Testis (tissue), 2 donors: ENCODE data around the gene ASCL1.

ENCODE experiments used
- POLR2A ChIP-seq: fragments of 450-650 bp; IDR thresholded peaks from one replicate; pipeline ENCODE4 v1.6.1; 2017; ENCODE audit warnings: antibody characterized with exemption, mild to moderate bottlenecking, moderate library complexity
- TF ChIP-seq, protein P1 (sequence below), 3 experiments: fragments of 450-650 bp in 2 of 3; fragments of 200-600 bp in 1 of 3; sonication (generic) in 1 of 3; IDR thresholded peaks; one replicate each; pipeline ENCODE4 v1.5.1; 2016 to 2019; ENCODE audit warnings: antibody characterized with exemption in 3 of 3, mild to moderate bottlenecking in 2 of 3, moderate library complexity in 1 of 3

GRCh38 chr12:102962532-102962931, 5.1 kb downstream of the ASCL1 start:
- TF ChIP-seq, protein P1, sequence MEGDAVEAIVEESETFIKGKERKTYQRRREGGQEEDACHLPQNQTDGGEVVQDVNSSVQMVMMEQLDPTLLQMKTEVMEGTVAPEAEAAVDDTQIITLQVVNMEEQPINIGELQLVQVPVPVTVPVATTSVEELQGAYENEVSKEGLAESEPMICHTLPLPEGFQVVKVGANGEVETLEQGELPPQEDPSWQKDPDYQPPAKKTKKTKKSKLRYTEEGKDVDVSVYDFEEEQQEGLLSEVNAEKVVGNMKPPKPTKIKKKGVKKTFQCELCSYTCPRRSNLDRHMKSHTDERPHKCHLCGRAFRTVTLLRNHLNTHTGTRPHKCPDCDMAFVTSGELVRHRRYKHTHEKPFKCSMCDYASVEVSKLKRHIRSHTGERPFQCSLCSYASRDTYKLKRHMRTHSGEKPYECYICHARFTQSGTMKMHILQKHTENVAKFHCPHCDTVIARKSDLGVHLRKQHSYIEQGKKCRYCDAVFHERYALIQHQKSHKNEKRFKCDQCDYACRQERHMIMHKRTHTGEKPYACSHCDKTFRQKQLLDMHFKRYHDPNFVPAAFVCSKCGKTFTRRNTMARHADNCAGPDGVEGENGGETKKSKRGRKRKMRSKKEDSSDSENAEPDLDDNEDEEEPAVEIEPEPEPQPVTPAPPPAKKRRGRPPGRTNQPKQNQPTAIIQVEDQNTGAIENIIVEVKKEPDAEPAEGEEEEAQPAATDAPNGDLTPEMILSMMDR (IDR thresholded peaks at IDR 0.05) = no peak
- no peak for TF ChIP-seq POLR2A
